Upper lobe of left lung (tissue), 4 donors: ENCODE results near the gene RTBDN.

ENCODE experiments used
- POLR2A ChIP-seq, 4 donors: fragments of 450-650 bp; IDR thresholded peaks; one replicate each; pipeline ENCODE4 v1.5.1; 2016 to 2017; ENCODE audit warnings: antibody characterized with exemption in 4 of 4, mild to moderate bottlenecking in 2 of 4
- POLR2AphosphoS5 ChIP-seq, 2 donors: sonication (generic); formaldehyde crosslinking; IDR thresholded peaks; one replicate each; pipeline ENCODE4 v1.5.1; 2017; ENCODE audit warnings: antibody characterized with exemption in 2 of 2
- TF ChIP-seq, protein P1 (sequence below), 6 experiments: fragments of 450-650 bp in 4 of 6; fragments of 200-600 bp in 2 of 6; sonication (generic) in 2 of 6; IDR thresholded peaks; one replicate each; pipeline ENCODE4 v1.5.1; 2016 to 2019; ENCODE audit warnings: antibody characterized with exemption in 6 of 6

DNA sequence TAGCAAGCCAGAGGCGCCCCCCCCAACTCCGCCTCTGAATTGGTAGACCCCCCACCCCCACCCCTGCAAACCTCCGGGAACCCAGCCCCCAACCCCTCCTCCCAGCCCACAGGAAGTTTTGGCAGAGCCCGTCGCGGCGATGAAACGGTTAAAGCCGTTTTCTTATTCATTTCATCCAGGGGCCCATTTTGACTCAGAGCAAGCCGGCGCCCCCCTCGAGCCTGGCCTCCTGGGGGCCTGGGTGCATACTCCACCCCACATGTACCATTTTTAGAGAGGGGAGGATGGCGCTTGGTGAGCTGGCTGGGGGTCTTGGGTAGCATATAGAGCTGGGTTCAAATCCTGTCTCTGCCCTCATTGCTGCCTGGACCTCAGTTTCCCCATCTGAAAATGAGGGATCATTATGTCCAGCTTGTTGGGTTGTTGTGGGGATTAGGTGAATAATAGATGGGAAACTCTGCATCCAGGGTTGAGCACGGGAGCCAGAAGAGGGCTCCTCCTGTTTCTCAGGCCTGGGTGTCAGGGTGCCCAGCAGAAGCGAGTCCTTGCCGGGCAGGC lies 51.0 kb downstream of the RTBDN start:
- TF ChIP-seq, protein P1, sequence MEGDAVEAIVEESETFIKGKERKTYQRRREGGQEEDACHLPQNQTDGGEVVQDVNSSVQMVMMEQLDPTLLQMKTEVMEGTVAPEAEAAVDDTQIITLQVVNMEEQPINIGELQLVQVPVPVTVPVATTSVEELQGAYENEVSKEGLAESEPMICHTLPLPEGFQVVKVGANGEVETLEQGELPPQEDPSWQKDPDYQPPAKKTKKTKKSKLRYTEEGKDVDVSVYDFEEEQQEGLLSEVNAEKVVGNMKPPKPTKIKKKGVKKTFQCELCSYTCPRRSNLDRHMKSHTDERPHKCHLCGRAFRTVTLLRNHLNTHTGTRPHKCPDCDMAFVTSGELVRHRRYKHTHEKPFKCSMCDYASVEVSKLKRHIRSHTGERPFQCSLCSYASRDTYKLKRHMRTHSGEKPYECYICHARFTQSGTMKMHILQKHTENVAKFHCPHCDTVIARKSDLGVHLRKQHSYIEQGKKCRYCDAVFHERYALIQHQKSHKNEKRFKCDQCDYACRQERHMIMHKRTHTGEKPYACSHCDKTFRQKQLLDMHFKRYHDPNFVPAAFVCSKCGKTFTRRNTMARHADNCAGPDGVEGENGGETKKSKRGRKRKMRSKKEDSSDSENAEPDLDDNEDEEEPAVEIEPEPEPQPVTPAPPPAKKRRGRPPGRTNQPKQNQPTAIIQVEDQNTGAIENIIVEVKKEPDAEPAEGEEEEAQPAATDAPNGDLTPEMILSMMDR (IDR thresholded peaks at IDR 0.05): peak in 2 of 6 experiments; percentile 6 to 12
- no peak for TF ChIP-seq POLR2A (IDR thresholded peaks at IDR 0.05)
- TF ChIP-seq POLR2AphosphoS5 (IDR thresholded peaks at IDR 0.05): no peak
